Nephron (organoid): ENCODE data around the gene COL20A1.

ENCODE experiments used
- H3K27ac Mint-ChIP-seq, 3 experiments: 2 replicates each; pipeline ENCODE4 v1.8.0; 2020; ENCODE audit warnings: mixed read lengths in 3 of 3, mild to moderate bottlenecking in 2 of 3, moderate library complexity in 1 of 3
- H3K27me3 Mint-ChIP-seq: 2 replicates; pipeline ENCODE4 v1.8.0; 2021; ENCODE audit warnings: low read depth, mild to moderate bottlenecking, moderate library complexity, mixed read lengths
- H3K36me3 Mint-ChIP-seq: 2 replicates; pipeline ENCODE4 v1.8.0; 2020; ENCODE audit warnings: low read depth, mixed read lengths
- H3K4me1 Mint-ChIP-seq: 2 replicates; pipeline ENCODE4 v1.8.0; 2020; ENCODE audit warnings: mixed read lengths
- H3K4me3 Mint-ChIP-seq, 3 experiments: 2 replicates each; pipeline ENCODE4 v1.8.0; 2020; ENCODE audit warnings: mild to moderate bottlenecking in 3 of 3, mixed read lengths in 3 of 3, moderate library complexity in 2 of 3
- H3K9me3 Mint-ChIP-seq: 2 replicates; pipeline ENCODE4 v1.8.0; 2020; ENCODE audit warnings: mixed read lengths
- CTCF ChIP-seq, 3 experiments: fragments of 200-600 bp; sonication (generic); IDR thresholded peaks; one replicate each; pipeline ENCODE4 v1.5.0; 2021; ENCODE audit warnings: antibody characterized with exemption in 3 of 3; ENCODE audit not compliant: unreplicated experiment in 3 of 3

The COL20A1 gene

GRCh38 chr20:63350196-63350595 is 57.2 kb downstream of the COL20A1 start:
- Mint-ChIP-seq H3K27me3 (peaks cover 5% of the 10 kb centered on the region), H3K9me3 (peaks cover 4% of the 10 kb centered on the region), H3K27ac (no peak overlapping the region), H3K4me1 (peaks cover 21% of the 10 kb centered on the region), H3K36me3 (no peaks in the 10 kb centered on the region), H3K4me3 (peak overlapping the region in 1 of 3 experiments; percentile 2)
- TF ChIP-seq CTCF (IDR thresholded peaks at IDR 0.05; ENCODE audit: unreplicated experiment in 3 of 3), result no peak

GRCh38 chr20:63350597-63351325 is 57.8 kb downstream of the COL20A1 start:
- peak overlapping the region in 1 of 3 experiments; percentile 2 for H3K4me3 Mint-ChIP-seq
- H3K27me3 Mint-ChIP-seq, result peaks cover 5% of the 10 kb centered on the region
- no peaks in the 10 kb centered on the region for H3K36me3 Mint-ChIP-seq
- no peak for TF ChIP-seq CTCF (IDR thresholded peaks at IDR 0.05; ENCODE audit: unreplicated experiment in 3 of 3)
- H3K4me1 Mint-ChIP-seq, result peaks cover 20% of the 10 kb centered on the region
- H3K9me3 Mint-ChIP-seq, result peaks cover 4% of the 10 kb centered on the region
- peak overlapping the region in 1 of 3 experiments; percentile 55 for H3K27ac Mint-ChIP-seq

- TF ChIP-seq CTCF (IDR thresholded peaks at IDR 0.05; ENCODE audit: unreplicated experiment in 3 of 3), result no peak
- Mint-ChIP-seq H3K27me3 (peaks cover 5% of the 10 kb centered on the region), H3K36me3 (no peaks in the 10 kb centered on the region), H3K27ac (no peak overlapping the region), H3K4me1 (peaks cover 15% of the 10 kb centered on the region), H3K9me3 (peaks cover 4% of the 10 kb centered on the region), H3K4me3 (no peak overlapping the region)
Measured at GRCh38 chr20:63351326-63351700, 58.3 kb downstream of the COL20A1 start.

- Mint-ChIP-seq H3K4me3 (no peak overlapping the region), H3K4me1 (peaks cover 15% of the 10 kb centered on the region), H3K27ac (peak overlapping the region; percentile 41 to 51 (median 47)), H3K36me3 (no peaks in the 10 kb centered on the region), H3K9me3 (peaks cover 4% of the 10 kb centered on the region), H3K27me3 (peaks cover 5% of the 10 kb centered on the region)
- TF ChIP-seq CTCF (IDR thresholded peaks at IDR 0.05; ENCODE audit: unreplicated experiment in 3 of 3), result no peak
Measured at GRCh38 chr20:63351811-63352591, 59.0 kb downstream of the COL20A1 start.

- Mint-ChIP-seq H3K27me3 (peaks cover 5% of the 10 kb centered on the region), H3K27ac (peak overlapping the region; percentile 41 to 51 (median 47)), H3K4me1 (peaks cover 15% of the 10 kb centered on the region), H3K4me3 (no peak overlapping the region), H3K36me3 (no peaks in the 10 kb centered on the region), H3K9me3 (peaks cover 4% of the 10 kb centered on the region)
- TF ChIP-seq CTCF (IDR thresholded peaks at IDR 0.05; ENCODE audit: unreplicated experiment in 3 of 3), result no peak
Measured at GRCh38 chr20:63352811-63353221, 59.8 kb downstream of the COL20A1 start.
